Measurements from ENCODE around the gene UNC13D.

DNA sequence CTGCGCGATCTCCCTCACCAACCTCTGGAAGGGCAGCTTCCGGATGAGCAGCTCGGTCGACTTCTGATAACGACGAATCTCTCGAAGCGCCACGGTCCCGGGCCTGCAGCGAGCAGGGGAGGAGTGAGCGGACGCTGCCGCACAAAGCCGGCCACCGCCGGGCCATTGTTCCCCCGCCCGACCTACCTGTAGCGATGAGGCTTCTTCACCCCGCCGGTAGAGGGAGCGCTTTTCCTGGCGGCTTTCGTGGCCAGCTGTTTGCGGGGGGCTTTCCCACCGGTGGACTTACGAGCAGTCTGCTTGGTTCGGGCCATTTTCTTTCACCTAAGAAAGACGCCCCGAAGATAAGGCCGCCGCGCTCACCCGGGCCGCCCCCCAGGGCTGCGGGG lies 65.3 kb downstream of the UNC13D start:
- no peak for TF ChIP-seq SNAI2 (CRISPR knock-in tag; IDR thresholded peaks at IDR 0.05)
- no peak for TF ChIP-seq CREB5 (CRISPR knock-in tag; IDR thresholded peaks at IDR 0.05; ENCODE audit: low read depth)
- peak; percentile 97 for TF ChIP-seq PATZ1 (CRISPR knock-in tag; IDR thresholded peaks at IDR 0.05; ENCODE audit: borderline replicate concordance)
- no peak for TF ChIP-seq ESRRG (CRISPR knock-in tag; IDR thresholded peaks at IDR 0.05)
- TF ChIP-seq GLIS3 (CRISPR knock-in tag; IDR thresholded peaks at IDR 0.05), result no peak
- no peak for TF ChIP-seq TOX (CRISPR knock-in tag; IDR thresholded peaks at IDR 0.05; ENCODE audit: borderline replicate concordance)
- TF ChIP-seq ZC3H10 (CRISPR knock-in tag; IDR thresholded peaks at IDR 0.05), result no peak
- no peak for TF ChIP-seq ARNTL (CRISPR knock-in tag; IDR thresholded peaks at IDR 0.05; ENCODE audit: borderline replicate concordance, low read depth)
- TF ChIP-seq, protein P1, sequence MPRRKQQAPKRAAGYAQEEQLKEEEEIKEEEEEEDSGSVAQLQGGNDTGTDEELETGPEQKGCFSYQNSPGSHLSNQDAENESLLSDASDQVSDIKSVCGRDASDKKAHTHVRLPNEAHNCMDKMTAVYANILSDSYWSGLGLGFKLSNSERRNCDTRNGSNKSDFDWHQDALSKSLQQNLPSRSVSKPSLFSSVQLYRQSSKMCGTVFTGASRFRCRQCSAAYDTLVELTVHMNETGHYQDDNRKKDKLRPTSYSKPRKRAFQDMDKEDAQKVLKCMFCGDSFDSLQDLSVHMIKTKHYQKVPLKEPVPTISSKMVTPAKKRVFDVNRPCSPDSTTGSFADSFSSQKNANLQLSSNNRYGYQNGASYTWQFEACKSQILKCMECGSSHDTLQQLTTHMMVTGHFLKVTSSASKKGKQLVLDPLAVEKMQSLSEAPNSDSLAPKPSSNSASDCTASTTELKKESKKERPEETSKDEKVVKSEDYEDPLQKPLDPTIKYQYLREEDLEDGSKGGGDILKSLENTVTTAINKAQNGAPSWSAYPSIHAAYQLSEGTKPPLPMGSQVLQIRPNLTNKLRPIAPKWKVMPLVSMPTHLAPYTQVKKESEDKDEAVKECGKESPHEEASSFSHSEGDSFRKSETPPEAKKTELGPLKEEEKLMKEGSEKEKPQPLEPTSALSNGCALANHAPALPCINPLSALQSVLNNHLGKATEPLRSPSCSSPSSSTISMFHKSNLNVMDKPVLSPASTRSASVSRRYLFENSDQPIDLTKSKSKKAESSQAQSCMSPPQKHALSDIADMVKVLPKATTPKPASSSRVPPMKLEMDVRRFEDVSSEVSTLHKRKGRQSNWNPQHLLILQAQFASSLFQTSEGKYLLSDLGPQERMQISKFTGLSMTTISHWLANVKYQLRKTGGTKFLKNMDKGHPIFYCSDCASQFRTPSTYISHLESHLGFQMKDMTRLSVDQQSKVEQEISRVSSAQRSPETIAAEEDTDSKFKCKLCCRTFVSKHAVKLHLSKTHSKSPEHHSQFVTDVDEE (CRISPR knock-in tag; IDR thresholded peaks at IDR 0.05), result no peak
- peak; percentile 77; the same call in 1 of the 2 replicates for TF ChIP-seq CSRNP3 (CRISPR knock-in tag; IDR thresholded peaks at IDR 0.05)
- TF ChIP-seq ZFP3 (CRISPR knock-in tag; IDR thresholded peaks at IDR 0.05), result no peak

Measured in SK-N-SH treated with all-trans-retinoic acid at 6 μM for 48 hours (cell line).